Neural progenitor cell (in vitro differentiated cells): Measurements from ENCODE around the gene RUNX1. TPM values are rescaled to one million over a fixed set of nuclear protein-coding genes. Genes with fewer than 3 reads are reported as not detected.

Source experiments
- DNase-seq: peaks from one replicate; pipeline ENCODE4 v3.0.0-alpha.2; 2016; ENCODE audit warnings: low spot score
- H2AFZ ChIP-seq: fragments of 200-600 bp; sonication (generic); replicated peaks from 2 replicates; pipeline ENCODE4 v1.6.1; 2016; ENCODE audit warnings: antibody characterized with exemption
- H3F3A ChIP-seq: fragments of 200-600 bp; sonication (generic); 2 replicates; pipeline ENCODE4 v1.6.1; 2016; ENCODE audit warnings: antibody characterized with exemption, low read depth
- H3K27ac ChIP-seq: fragments of 200-600 bp; sonication (generic); 2 replicates; pipeline ENCODE4 v1.5.1; 2016; ENCODE audit warnings: mild to moderate bottlenecking
- H3K27me3 ChIP-seq: fragments of 200-600 bp; sonication (generic); 2 replicates; pipeline ENCODE4 v1.6.1; 2016; ENCODE audit warnings: mild to moderate bottlenecking, moderate library complexity
- H3K36me3 ChIP-seq: fragments of 200-600 bp; sonication (generic); 2 replicates; pipeline ENCODE4 v1.5.1; 2016
- H3K4me1 ChIP-seq: fragments of 200-600 bp; sonication (generic); 2 replicates; pipeline ENCODE4 v1.6.1; 2016; ENCODE audit warnings: mixed run types
- H3K4me2 ChIP-seq: fragments of 200-600 bp; sonication (generic); 2 replicates; pipeline ENCODE4 v1.6.1; 2016
- H3K4me3 ChIP-seq: fragments of 200-600 bp; sonication (generic); 2 replicates; pipeline ENCODE4 v1.5.1; 2016
- H3K79me2 ChIP-seq: fragments of 200-600 bp; sonication (generic); 2 replicates; pipeline ENCODE4 v1.6.1; 2016; ENCODE audit warnings: low read depth
- H3K9ac ChIP-seq: fragments of 200-600 bp; sonication (generic); 2 replicates; pipeline ENCODE4 v1.6.1; 2016
- H3K9me3 ChIP-seq: fragments of 200-600 bp; sonication (generic); 2 replicates; pipeline ENCODE4 v1.5.1; 2016; ENCODE audit warnings: low read depth
- H4K20me1 ChIP-seq: fragments of 200-600 bp; sonication (generic); 2 replicates; pipeline ENCODE4 v1.6.1; 2016; ENCODE audit warnings: low read depth
- H3K27ac Mint-ChIP-seq: 3 replicates; pipeline ENCODE4 v1.8.0; 2021; ENCODE audit warnings: mixed read lengths
- H3K27me3 Mint-ChIP-seq: 2 replicates; pipeline ENCODE4 v1.8.0; 2022; ENCODE audit warnings: low read depth, mild to moderate bottlenecking, inconsistent platforms, moderate library complexity, mixed read lengths; ENCODE audit not compliant: insufficient read depth
- H3K36me3 Mint-ChIP-seq: 3 replicates; pipeline ENCODE4 v1.8.0; 2021; ENCODE audit warnings: mixed read lengths
- H3K4me1 Mint-ChIP-seq: 3 replicates; pipeline ENCODE4 v1.8.0; 2021; ENCODE audit warnings: mixed read lengths
- H3K4me3 Mint-ChIP-seq: 3 replicates; pipeline ENCODE4 v1.8.0; 2021; ENCODE audit warnings: mild to moderate bottlenecking, moderate library complexity, mixed read lengths
- H3K9me3 Mint-ChIP-seq: 3 replicates; pipeline ENCODE4 v1.8.0; 2020; ENCODE audit warnings: mixed read lengths
- EZH2 ChIP-seq: fragments of 200-600 bp; sonication (generic); IDR thresholded peaks from 2 replicates; pipeline ENCODE4 v1.6.1; 2017; ENCODE audit warnings: antibody characterized with exemption, mild to moderate bottlenecking, moderate library complexity
- EZH2phosphoT487 ChIP-seq: fragments of 200-600 bp; sonication (generic); IDR thresholded peaks from 2 replicates; pipeline ENCODE4 v1.6.1; 2017; ENCODE audit warnings: antibody characterized with exemption
- total RNA-seq: library from RNA; depleted of rRNA; stranded (reverse); fragments of >200 nt; gene quantifications from 2 replicates; pipeline ENCODE4 v1.2.3, GENCODE V29; 2015; ENCODE audit warnings: low replicate concordance
- TF ChIP-seq, protein P1 (sequence below): fragments of 200-600 bp; sonication (generic); IDR thresholded peaks from 2 replicates; pipeline ENCODE4 v1.5.1; 2017; ENCODE audit warnings: antibody characterized with exemption, mild to moderate bottlenecking

RUNX1 gene
- total RNA-seq, 1 donor from 2014 or later, result 0.09 TPM

DNA sequence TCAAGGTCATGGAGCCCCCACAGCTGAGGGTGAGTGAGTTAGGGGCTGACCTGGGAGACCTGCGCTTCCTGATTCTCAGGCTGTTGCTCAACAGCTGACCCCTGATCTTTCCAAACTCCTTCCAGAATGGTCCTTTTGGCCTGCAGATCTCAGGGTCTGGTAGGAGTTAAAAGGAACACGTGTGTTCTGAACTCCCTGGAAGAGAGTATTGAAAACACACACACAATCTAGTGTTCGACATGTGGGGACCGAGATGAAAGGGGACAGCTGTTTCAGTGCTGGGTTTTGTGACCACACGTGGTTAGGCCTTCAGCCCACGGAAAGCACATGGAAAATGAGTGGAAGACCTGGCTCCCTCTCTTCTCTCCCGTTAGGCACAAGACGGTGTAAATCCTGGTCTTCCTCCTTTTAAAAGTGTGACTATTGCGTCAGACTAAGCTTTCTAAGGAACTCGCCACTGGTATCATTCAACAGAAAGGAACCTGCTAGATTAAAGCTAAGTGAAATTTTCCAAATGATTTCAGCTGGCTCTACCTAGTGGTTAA lies 49.6 kb downstream of the RUNX1 start:
- Mint-ChIP-seq H3K4me3 (no peak overlapping the region), H3K27me3 (no peaks in the 10 kb centered on the region), H3K9me3 (no peaks in the 10 kb centered on the region), H3K4me1 (peaks cover 12% of the 10 kb centered on the region), H3K36me3 (no peaks in the 10 kb centered on the region), H3K27ac (no peak overlapping the region)
- H3K4me2 ChIP-seq, result no peak overlapping the region
- H3K9ac ChIP-seq, result no peak overlapping the region
- no peaks in the 10 kb centered on the region for H3K79me2 ChIP-seq
- no peak overlapping the region for H3K4me3 ChIP-seq
- no peak for TF ChIP-seq EZH2phosphoT487
- TF ChIP-seq, protein P1, sequence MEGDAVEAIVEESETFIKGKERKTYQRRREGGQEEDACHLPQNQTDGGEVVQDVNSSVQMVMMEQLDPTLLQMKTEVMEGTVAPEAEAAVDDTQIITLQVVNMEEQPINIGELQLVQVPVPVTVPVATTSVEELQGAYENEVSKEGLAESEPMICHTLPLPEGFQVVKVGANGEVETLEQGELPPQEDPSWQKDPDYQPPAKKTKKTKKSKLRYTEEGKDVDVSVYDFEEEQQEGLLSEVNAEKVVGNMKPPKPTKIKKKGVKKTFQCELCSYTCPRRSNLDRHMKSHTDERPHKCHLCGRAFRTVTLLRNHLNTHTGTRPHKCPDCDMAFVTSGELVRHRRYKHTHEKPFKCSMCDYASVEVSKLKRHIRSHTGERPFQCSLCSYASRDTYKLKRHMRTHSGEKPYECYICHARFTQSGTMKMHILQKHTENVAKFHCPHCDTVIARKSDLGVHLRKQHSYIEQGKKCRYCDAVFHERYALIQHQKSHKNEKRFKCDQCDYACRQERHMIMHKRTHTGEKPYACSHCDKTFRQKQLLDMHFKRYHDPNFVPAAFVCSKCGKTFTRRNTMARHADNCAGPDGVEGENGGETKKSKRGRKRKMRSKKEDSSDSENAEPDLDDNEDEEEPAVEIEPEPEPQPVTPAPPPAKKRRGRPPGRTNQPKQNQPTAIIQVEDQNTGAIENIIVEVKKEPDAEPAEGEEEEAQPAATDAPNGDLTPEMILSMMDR, result no peak
- TF ChIP-seq EZH2, result no peak
- no peaks in the 10 kb centered on the region for H3K9me3 ChIP-seq
- DNase-seq, result no peak
- H3K4me1 ChIP-seq, result peaks cover 6% of the 10 kb centered on the region
- no peaks in the 10 kb centered on the region for H4K20me1 ChIP-seq
- H3F3A ChIP-seq, result no peaks in the 10 kb centered on the region
- H3K36me3 ChIP-seq, result no peaks in the 10 kb centered on the region
- H3K27me3 ChIP-seq, result no peaks in the 10 kb centered on the region
- no peak overlapping the region for H3K27ac ChIP-seq
- H2AFZ ChIP-seq, result no peak overlapping the region

DNA sequence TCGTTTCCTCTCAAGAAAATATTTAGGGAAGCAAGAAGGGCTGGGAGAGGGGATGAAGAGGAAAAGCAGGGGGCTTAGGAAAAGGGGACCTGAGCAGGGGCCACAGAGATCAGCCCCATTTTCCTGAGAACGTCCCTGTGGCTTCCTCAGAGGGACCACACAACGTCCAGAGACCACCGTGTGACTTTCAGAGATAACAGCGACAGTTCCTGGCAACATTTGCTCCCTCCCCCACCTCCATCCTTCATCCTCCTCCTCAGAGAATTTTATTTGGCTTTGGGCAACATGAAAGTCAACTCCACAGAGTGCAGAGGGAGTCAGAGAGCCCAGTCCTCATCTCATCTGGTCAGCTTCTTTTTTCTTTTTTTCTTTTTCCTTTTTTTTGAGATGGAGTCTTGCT lies 50.9 kb downstream of the RUNX1 start:
- Histone ChIP-seq H4K20me1 (no peaks in the 10 kb centered on the region), H3K79me2 (no peaks in the 10 kb centered on the region), H3K9me3 (no peaks in the 10 kb centered on the region), H2AFZ (no peak overlapping the region), H3K4me1 (peaks cover 6% of the 10 kb centered on the region), H3K4me3 (no peak overlapping the region), H3K9ac (no peak overlapping the region), H3K27me3 (no peaks in the 10 kb centered on the region), H3K27ac (no peak overlapping the region), H3F3A (no peaks in the 10 kb centered on the region), H3K4me2 (no peak overlapping the region), H3K36me3 (no peaks in the 10 kb centered on the region)
- peaks cover 12% of the 10 kb centered on the region for H3K4me1 Mint-ChIP-seq
- H3K27me3 Mint-ChIP-seq, result no peaks in the 10 kb centered on the region
- no peak for DNase-seq
- no peak overlapping the region for H3K4me3 Mint-ChIP-seq
- no peaks in the 10 kb centered on the region for H3K36me3 Mint-ChIP-seq
- TF ChIP-seq EZH2phosphoT487 (no peak), EZH2 (no peak)
- TF ChIP-seq, protein P1, result no peak
- H3K9me3 Mint-ChIP-seq, result no peaks in the 10 kb centered on the region
- no peak overlapping the region for H3K27ac Mint-ChIP-seq

DNA sequence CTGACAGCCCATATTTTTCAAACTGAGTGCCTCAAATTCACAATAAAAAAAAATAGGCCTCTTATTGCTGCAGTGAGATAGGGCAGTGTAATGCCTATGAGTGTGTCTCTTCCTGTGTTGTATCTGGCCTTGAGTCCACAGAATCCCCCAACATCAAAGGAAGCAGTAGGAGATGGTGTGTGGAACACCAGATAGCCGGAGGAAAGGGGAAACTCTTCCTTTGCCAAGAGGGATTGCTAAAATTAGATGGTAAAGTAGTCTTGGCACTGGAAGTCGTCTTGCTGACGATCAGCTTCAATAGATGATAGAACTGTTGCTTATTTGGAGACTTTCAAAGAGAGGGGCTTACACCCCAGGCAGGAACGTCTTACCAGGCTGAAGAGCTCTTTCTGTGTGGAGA lies 51.8 kb downstream of the RUNX1 start:
- no peak overlapping the region for H3K4me3 Mint-ChIP-seq

More for the DNA sequence above, 51.8 kb downstream of the RUNX1 start:
- H3K36me3 Mint-ChIP-seq, result no peaks in the 10 kb centered on the region
- no peak overlapping the region for H3K4me2 ChIP-seq
- DNase-seq, result no peak
- H3K27me3 ChIP-seq, result no peaks in the 10 kb centered on the region
- no peaks in the 10 kb centered on the region for H3K9me3 Mint-ChIP-seq
- no peak overlapping the region for H3K27ac Mint-ChIP-seq
- no peak overlapping the region for H3K4me3 ChIP-seq
- H3K36me3 ChIP-seq, result no peaks in the 10 kb centered on the region
- no peak overlapping the region for H3K27ac ChIP-seq
- H2AFZ ChIP-seq, result no peak overlapping the region
- no peaks in the 10 kb centered on the region for H3K27me3 Mint-ChIP-seq
- no peaks in the 10 kb centered on the region for H4K20me1 ChIP-seq
- peaks cover 6% of the 10 kb centered on the region for H3K4me1 ChIP-seq
- TF ChIP-seq EZH2phosphoT487, result no peak
- TF ChIP-seq, protein P1, result no peak
- TF ChIP-seq EZH2, result no peak
- peaks cover 12% of the 10 kb centered on the region for H3K4me1 Mint-ChIP-seq
- H3K9ac ChIP-seq, result no peak overlapping the region
- H3F3A ChIP-seq, result no peaks in the 10 kb centered on the region
- H3K79me2 ChIP-seq, result no peaks in the 10 kb centered on the region
- no peaks in the 10 kb centered on the region for H3K9me3 ChIP-seq
